ENCODE results near the gene EPN1.

Gene EPN1

DNA sequence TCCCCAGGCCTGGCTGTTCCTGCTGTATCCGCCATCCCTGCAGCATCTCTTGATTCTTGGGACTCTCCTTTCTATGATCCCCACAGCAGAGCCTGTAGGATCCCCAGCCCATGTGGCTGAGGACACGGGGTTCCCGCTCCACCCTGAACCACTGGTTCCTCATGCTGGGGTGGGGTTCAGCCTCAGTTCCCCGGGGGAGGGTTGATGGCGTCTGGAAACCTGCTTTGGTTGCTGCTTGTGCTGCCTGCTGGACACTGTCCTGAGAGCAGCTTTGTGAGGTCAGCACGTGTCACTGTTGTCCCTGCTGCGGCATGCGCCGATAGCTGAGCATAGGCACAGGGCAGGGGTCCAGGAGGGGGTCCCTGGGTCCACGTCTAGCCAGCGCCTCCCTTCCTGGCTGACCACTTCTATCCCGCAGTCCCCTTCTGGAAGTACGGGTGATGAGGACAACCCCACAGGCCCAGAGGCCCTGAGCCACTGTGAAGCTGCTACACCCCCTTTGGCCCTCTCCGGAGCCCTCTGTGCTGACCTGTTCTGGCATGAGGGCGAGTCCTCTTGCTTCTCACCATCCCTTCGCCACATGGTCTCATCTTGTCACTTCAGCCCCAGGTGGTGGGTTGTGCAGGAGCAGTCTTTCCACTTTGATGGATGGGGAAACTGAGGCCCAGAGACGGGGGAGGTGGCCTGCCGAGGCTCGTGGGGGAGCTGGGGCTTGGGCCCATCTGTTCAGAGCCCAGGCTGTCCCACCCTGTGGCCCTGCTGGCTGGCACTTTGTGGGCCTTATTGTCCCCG, 5.5 kb downstream of the EPN1 start:
- no peak for DNase-seq

DNA sequence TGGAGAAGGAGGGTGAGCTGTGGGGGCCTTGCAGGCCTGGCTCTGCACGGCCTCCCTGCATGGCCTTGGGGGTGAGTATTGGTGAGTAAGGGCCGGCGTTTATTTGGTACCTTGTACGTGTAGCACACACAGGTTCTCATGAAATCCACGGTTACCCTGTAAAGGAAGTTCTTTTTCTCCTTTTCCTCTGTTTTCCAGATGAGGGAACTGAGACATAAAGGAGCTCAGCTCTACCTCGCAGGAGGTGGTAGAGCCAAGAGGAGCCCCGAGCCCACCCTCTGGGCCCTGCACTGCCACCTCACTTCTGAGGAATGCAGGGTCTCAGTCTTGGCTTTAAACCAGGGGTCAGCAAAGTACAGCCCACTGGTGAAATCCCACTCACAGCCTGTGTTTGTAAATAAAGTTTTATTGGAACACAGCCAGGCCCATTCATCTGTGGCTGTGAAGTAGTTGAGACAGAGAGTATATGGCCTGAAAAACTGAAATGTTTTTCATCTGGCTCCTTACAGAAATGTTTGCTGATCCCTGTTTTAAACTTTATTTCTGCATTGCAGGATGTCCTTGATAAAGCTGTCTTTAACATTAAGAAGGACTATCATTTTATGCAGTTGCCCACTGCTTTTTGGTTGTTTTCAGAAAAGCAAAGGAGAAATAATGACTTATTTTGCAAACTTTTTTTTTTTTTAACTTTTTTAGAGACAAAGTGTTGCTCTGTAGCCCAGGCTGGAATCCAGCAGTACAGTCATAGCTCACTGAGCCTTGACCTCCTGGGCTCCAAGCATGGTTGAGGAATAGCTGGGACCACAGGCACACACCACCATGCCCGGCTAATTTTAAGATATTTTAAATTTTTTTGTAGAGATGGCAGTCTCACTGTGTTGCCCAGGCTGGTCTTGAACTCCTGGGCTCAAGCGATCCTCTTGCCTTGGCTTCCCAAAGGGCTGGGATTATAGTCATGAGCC, 6.4 kb downstream of the EPN1 start:
- DNase-seq = no peak

DNA sequence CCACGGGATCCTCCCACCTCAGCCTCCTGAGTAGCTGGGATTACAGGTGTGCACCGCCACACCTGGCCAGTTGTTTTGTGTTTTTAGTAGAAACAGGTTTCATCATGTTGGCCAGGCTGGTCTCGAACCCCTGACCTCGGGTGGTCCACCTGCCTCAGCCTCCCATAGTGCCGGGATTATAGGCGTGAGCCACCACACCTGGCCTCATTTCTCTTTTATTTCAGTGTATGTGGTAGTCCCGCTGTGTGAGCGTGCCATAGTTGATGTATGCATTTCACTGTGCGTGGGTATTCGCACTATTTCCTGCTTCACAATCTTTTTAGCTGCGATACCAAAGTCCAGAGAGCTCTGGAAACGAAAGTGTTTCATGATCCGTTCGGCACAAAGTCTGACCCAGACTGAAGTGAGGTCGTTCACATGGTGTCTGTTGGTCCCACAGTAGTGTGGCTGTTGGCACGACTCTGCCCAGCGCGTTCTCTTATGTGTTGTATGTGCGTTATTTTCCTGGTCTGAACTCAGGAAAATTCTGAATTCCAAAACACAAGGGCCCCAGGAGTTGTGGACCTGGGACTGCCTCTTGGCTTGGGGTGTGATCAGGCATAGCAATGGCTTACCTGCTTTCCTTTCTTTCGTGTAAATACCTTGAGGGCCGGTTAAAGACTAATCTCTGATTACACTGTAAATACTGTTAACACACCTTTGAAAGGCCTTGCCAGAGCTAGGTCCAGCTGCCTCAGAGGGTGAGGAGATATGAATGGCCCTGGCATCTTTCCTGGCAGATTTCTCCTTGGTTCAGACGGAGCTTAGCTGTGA, 8.6 kb downstream of the EPN1 start:
- DNase-seq = no peak

DNA sequence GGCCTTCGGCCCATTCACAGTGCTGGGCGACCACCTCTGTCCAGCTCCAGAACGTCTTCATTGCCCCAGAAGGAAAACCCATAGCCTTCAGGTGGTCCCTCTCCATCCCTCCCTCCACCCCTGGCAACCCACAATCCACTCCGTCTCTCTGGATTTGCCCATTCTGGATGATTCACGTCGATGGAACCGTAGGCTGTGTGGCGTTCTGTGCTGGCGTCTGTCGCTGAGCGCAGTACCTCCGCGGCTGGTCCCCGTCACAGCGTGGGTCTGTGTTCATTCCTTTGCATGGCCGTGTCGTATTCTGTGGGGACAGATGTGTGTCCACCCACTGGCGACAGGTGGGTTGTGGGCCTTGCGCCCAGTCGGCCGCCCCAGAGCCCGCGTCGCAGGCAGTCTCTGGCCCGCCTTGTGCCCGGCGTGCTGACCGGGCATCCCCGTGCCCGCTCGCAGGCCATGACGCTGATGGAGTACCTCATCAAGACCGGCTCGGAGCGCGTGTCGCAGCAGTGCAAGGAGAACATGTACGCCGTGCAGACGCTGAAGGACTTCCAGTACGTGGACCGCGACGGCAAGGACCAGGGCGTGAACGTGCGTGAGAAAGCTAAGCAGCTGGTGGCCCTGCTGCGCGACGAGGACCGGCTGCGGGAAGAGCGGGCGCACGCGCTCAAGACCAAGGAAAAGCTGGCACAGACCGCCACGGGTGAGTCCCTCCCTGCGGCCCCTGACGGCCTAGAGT, 10.1 kb downstream of the EPN1 start:
- no peak for DNase-seq

DNA sequence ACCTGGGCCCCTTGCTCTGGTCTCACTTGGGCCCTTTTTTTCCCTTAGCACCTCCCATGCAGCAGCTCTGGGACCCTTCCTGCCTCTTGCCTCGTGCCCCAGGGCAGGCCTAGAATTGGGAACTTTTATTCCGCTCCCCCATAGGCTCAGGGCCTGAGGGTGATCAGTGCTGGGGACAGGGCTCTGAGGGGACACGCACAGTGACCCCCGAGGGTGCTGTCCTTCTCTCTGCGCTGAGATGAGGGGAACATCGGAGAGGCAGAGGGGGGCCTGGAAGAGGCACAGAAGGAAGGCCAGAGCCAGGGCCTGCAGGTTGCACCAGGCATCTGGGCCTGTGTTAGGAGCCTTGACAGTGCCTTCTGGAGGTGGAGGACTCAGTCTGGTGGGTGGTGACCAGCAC, 10.8 kb downstream of the EPN1 start:
- no peak for DNase-seq

DNA sequence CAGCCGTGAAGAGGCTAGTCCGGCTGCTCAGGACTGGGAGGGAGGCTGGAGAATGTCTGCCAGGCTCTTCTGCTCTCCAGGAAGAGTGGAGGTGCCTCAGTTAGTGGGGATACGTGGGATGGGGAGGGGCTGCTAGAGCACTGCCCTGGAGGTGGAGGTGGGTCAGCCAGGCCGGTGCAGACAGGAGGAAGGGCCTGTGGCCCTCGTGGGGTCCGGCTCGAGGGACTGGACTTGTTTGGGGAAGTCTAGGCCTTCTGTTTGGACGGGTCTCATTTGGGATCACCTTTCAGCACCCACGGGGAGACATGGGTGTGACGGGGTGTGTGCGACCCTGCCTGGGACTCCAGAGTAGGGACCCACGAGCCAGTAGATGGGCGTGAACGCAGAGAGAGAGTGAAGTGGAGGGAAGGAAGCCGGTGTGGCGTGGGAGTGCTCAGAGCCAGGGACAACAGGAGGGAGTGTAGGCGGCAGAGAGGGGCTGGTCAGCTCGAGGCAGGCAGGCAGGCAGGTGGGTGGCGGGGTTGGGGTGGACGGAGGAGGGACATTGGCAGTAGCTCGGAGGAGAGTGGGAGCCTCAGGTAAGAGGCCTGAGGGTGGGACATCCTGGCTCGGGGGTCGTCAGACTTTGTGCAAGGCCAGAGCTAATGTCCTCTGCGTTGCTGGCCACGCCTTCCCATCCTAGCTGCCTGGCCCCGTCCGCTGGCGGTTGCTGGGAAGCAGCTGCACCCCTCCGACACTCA, 11.5 kb downstream of the EPN1 start:
- no peak for DNase-seq

DNA sequence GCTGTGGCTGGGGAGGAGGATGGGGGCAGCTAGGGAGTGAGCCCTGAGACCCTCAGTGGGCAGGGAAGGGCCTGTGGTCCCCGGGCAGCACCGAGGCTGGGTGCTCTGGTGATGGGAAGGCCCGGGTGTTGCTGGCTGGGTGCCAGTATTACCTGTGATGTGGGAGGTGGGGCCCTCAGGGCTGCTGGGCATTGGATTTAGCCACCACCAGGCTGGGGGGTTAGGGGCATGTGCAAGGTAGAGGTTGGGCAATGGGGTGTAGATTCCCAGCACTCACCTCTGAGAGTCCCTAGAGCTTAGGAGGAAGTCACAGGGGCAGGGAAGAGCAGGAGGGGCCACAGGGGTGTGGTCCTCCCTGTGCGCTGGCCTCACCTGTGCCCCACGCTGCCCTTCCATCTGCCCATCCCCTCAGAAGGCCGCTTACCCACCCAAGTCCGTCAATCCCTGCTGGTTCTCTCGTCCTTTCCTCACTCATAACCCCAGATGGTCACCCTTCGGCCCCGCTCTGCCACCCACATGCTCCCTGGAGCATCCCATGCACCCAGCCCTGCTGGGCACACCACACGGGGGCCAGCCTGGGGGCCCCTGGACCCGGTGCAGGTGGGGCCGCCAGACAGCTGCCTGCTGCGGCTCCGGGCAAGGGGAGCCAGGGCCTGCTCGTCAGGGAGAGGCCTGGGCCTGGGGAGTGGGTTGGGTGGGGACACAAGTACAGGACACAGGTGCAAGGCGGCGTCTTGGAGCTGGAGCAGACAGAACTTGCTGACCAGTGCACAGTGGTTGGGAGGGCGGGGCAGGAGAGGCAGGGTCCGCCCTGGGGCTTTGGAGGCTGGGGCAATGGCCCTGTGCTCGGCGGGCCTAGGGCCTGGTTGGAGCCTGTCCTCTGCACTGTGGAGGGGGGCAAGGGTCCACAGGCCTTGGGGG, 12.5 kb downstream of the EPN1 start:
- DNase-seq = no peak

DNA sequence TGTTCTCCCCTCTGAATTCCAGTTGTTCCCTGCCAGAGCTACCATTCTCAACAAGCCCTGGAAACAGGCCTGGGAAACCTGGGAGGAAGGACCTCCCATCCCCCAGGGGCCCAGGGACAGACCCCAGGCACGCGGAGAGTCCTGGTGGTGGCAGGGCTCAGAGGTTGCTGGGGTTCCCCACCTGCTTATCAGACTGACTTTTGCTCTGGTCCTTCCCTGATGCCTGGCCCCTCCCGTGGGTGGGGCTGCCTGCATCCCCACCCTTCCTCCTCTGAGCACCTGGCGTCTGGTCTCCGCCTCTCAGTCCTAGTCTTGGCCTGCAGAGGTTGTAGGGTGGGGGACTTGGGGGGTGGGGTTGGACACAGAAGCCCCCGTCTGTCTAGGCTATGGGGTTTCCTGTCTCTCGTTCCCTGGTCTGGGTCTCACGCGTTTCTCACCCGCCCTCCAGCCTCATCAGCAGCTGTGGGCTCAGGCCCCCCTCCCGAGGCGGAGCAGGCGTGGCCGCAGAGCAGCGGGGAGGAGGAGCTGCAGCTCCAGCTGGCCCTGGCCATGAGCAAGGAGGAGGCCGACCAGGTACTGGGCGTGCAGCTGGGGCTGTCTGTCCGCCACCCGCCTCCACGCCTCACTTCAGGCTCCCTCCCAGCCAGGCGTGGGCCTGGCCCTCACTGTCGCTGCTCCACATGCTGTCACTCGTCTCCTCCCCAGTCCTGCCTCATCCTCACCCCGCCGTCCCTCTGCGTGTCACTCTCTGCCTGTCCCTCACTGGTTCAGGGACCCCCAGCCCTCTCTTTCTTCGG, 13.6 kb downstream of the EPN1 start:
- DNase-seq = peak; percentile 16

DNA sequence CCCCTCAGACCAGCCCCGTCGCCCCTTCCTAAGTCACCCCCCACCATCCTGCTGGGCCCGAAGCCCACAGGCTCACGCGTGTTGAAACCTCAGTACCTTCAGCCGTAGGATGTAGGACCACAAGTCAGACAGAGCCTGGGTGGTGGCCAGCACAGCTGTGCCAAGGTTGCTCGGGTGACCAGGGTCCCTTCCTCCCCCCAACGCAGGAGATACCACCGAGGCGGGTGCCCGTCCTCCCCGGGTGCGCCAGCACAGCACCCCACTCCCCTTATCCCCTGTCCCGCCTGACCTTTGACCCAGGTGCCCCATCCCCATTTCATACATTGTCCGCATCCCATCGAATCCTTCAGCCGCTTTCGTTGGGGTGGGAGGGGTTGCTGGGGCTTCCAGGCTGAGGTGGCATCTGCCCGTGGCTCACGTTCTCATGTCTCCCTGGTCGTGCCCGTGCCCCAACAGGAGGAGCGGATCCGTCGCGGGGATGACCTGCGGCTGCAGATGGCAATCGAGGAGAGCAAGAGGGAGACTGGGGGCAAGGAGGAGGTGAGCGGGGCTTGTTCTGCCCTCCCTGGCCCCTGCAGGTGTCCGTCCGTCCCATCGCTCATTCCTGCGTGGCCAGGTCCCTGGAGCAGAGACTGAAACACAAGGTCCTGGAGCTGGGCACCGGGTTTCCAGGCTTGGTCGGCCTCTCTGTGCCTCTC, 14.5 kb downstream of the EPN1 start:
- no peak for DNase-seq

DNA sequence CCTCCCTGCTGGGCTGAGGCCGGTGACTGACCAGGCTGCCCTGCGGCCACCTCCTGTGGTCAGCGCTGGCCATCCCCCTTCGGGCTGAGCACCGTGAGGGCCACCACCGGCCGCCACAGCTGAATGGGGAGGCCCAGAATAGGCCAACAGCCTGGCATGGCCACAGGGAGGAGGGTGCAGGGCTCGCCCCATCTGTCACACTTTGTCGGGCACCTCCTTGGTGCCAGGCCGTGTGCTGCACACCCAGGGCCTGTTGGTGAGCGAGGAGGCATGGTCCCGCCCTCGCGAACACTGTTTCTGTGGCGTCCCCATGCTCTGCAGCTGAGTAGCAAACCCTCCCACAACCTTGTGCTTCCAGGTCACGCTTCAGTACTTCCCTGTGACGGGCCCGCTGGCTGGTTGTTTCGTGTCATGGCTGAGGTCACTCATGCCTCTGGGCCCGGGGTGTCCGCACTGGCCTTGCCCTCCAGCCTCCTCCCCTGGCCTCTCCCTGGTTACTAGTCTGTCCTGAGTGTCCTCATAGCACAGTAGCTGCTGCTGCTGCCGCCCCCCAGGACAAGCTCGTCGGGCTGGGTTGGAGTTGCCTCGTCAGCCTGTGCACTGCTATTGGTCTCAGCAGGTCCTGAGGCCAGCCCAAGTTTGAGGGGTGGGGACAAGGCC, 15.2 kb downstream of the EPN1 start:
- no peak for DNase-seq

DNA sequence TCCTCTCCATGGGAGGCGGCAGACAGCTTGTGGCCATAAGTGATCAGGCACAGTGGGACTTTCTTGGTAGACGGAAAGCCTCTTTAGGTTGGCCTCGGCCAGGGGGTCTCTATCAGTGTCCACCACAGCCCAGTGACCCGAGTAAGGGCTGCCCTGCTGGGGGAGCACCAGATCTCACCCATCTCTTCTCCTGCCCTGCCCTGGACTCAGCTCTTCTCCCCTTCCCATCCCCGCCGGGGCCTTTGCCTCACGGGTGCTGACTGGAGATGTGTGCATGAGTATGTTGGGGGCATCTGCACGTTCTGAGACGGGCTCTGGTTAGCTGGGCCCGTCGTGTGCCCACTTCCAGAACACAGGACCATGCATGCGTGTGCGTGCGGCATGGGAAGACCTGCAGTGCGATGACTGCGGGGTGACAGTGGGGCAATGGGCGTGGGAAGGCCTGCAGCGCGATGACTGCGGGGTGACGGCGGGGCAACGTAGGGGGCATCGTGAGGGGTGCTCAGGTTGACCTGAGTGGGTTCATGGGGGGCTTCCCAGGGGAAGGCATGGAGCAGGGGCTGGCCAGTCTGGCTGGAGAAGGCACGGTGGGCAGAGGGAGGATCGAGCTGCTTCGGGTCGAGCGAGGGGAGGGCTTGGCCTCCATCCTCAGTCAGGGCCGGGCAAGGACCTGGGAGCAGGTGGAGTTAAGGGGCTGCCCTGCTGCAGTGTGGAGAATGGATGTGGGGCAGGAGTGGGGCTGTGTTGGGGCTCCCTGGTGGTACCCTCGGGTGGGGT, 15.9 kb downstream of the EPN1 start:
- no peak for DNase-seq

DNA sequence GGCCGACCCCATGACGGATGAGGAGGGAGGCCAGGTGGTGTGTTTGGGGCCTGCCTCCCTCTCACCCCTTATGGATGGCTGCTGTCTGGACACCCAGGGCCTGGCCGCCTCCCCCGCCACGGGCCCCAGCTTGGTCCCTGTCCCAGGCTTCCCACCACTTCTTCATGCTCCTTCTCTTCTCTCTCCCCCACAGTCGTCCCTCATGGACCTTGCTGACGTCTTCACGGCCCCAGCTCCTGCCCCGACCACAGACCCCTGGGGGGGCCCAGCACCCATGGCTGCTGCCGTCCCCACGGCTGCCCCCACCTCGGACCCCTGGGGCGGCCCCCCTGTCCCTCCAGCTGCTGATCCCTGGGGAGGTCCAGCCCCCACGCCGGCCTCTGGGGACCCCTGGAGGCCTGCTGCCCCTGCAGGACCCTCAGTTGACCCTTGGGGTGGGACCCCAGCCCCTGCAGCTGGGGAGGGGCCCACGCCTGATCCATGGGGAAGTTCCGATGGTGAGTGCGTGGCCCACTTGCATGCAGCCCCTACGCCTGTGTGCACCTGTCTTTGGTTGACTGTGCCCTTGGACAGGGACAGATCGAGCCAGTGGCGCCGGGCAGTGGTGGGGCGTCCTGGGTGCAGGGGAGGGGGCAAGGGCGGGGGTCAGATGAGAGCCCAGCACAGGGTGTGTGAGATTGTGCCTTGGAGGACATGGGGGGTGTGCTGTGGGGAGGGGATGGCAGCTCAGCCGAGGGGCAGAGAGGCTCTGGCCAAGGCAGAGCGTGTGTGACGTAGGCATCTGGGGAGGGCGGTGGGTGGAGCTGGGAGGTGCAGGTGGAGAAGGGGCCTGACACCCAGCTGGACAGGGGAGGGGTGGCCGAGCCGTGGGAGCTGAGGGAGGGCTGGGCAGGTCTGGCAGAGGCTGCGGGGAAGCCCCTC, 16.8 kb downstream of the EPN1 start:
- DNase-seq = no peak

DNA sequence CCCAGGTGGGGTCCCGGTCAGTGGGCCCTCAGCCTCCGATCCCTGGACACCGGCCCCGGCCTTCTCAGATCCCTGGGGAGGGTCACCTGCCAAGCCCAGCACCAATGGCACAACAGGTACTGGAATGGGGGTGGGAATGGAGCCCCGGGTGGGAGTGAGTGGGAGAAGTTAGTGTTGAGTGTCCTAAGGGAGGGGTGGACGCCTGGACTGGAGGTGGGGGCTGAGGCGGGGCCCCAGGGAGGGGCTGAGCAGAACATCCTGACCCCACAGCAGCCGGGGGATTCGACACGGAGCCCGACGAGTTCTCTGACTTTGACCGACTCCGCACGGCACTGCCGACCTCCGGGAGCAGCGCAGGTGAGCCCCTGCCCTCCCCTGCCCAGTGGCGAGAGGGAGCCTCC, 17.7 kb downstream of the EPN1 start:
- no peak for DNase-seq

DNA sequence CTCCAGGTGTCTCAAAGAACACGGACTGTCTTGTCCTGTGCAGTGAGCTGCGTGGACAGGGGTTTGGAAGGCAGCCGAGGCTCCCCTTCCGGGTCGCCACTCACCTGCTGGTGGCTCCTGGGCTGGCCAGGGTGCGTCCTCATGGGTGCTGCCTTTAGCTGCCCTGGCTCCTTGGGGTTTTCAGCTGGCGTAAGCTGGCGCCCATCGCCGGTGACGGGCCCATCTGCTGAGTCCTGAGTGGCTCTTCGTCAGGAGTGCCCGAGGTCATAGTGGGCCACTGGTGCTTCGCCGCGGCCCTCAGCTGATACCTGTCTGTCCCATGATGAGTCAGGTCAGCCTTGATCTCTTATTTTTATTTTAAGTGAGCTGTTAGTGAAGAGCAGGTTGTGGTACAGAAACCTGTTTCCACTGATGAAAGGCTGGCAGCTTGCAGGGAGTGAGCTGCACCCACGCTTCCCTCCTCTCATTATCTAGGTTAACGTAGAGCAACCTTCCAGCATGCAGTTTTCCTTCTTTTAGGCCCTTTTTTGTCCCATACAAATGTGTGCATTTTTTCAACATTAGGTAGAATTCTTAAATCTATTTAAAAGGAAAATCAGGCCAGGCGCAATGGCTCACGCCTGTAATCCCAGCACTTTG, 18.4 kb downstream of the EPN1 start:
- DNase-seq = no peak

DNA sequence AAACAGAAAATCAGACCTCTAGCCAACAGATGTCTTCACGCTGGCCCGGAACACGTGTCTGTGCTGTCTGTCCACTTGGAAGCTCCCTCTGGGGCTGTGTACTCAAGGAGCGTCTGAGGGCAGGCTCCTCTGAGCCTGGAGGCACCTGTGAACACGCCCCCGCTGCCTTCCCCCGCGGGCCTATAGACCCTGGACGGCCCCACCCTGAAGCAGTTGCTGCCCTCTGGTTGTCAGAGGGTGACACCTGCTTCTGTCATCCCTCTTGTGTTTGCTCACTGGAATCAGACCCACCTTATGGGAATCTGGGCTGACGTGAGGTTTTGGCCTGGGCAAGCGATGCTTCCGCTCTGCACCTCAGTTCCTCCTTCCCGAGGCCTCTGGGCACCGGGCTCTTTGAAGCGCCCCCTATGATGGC, 19.2 kb downstream of the EPN1 start:
- no peak for DNase-seq

Measured in retina (tissue), 1 donor.